Measurements from ENCODE around the gene MT1A. TPM values are rescaled to one million over a fixed set of nuclear protein-coding genes. Genes with fewer than 3 reads are reported as not detected.

Gene MT1A
- total and polyA plus RNA-seq, 9 donors, result 1.3 to 61.0 (median 7.4) TPM; not detected in 1

- H3K27ac ChIP-seq, result peak overlapping the region; percentile 79 to 81
- H3K27me3 ChIP-seq, result no peaks in the 10 kb centered on the region
- no peaks in the 10 kb centered on the region for H3K36me3 ChIP-seq
- no peaks in the 10 kb centered on the region for H3K9me3 ChIP-seq
- intact Hi-C loops (cut with DNase I), result loop anchor here in 1 of 4 donors (5.0 to 10.0 kb wide), 2 partner anchors 381 to 699 kb away; partner anchors contain the start of gene NLRC5
- H3K4me3 ChIP-seq, result no peak overlapping the region
- 45 to 57% (median 56%) methylated on average over 3 of the region's 3 CpGs for WGBS, 3 donors
- peaks cover 22% of the 10 kb centered on the region for H3K4me1 ChIP-seq (ENCODE audit: insufficient read depth)
- DNase-seq, result peak; percentile 54 to 76 (median 67)
- no peak for TF ChIP-seq CTCF (IDR thresholded peaks at IDR 0.05)
- TF ChIP-seq POLR2A (IDR thresholded peaks at IDR 0.05), result no peak
- TF ChIP-seq EP300 (IDR thresholded peaks at IDR 0.05), result no peak
These were observed 32.4 kb upstream of the MT1A start for GRCh38 chr16:56606071-56606475.

GRCh38 chr16:56606476-56607108 lies 31.9 kb upstream of the MT1A start:
- Histone ChIP-seq H3K27ac (peak overlapping the region; percentile 79 to 81), H3K9me3 (no peaks in the 10 kb centered on the region), H3K27me3 (no peaks in the 10 kb centered on the region), H3K36me3 (no peaks in the 10 kb centered on the region), H3K4me3 (no peak overlapping the region), H3K4me1 (ENCODE audit: insufficient read depth) (peaks cover 26% of the 10 kb centered on the region)
- TF ChIP-seq POLR2A (IDR thresholded peaks at IDR 0.05) (no peak), CTCF (IDR thresholded peaks at IDR 0.05) (no peak), EP300 (IDR thresholded peaks at IDR 0.05) (no peak)
- peak in 4 of 5 donors; percentile 40 to 65 (median 48) for DNase-seq
- intact Hi-C loops (cut with DNase I), result loop anchor here in 1 of 4 donors (5.0 to 10.0 kb wide), 2 partner anchors 381 to 698 kb away; partner anchors contain the start of gene NLRC5
- WGBS, 3 donors, result 23 to 28% (median 26%) methylated on average over 8 of the region's 8 CpGs

- Histone ChIP-seq H3K36me3 (no peaks in the 10 kb centered on the region), H3K9me3 (no peaks in the 10 kb centered on the region), H3K27ac (peak overlapping the region; percentile 79 to 81), H3K4me3 (no peak overlapping the region), H3K4me1 (ENCODE audit: insufficient read depth) (peaks cover 27% of the 10 kb centered on the region), H3K27me3 (no peaks in the 10 kb centered on the region)
- intact Hi-C loops (cut with DNase I), result loop anchor here in 1 of 4 donors (5.0 to 10.0 kb wide), 2 partner anchors 380 to 698 kb away; partner anchors contain the start of gene NLRC5
- 37 to 47% (median 46%) methylated on average over 14 of the region's 14 CpGs for WGBS, 3 donors
- DNase-seq, result peak; percentile 62 to 86 (median 73)
- peak; percentile 99 for TF ChIP-seq EP300 (IDR thresholded peaks at IDR 0.05)
- TF ChIP-seq POLR2A (IDR thresholded peaks at IDR 0.05), result no peak
- TF ChIP-seq CTCF (IDR thresholded peaks at IDR 0.05), result no peak
These were observed 31.3 kb upstream of the MT1A start for GRCh38 chr16:56607109-56607618.

- WGBS, 3 donors, result 79 to 84% (median 82%) methylated on average over 2 of the region's 2 CpGs
- H3K4me1 ChIP-seq (ENCODE audit: insufficient read depth), result peaks cover 27% of the 10 kb centered on the region
- TF ChIP-seq CTCF (IDR thresholded peaks at IDR 0.05) (no peak), POLR2A (IDR thresholded peaks at IDR 0.05) (no peak), EP300 (IDR thresholded peaks at IDR 0.05) (no peak)
- intact Hi-C loops (cut with DNase I), result loop anchor here in 1 of 4 donors (1.0 to 10.0 kb wide), 4 partner anchors 19 to 697 kb away; partner anchors contain the start of genes MT1X and NLRC5
- H3K27ac ChIP-seq, result peak overlapping the region; percentile 79 to 81
- peak overlapping the region; percentile 76 for H3K4me3 ChIP-seq
- no peak for DNase-seq
- H3K36me3 ChIP-seq, result no peaks in the 10 kb centered on the region
- no peaks in the 10 kb centered on the region for H3K9me3 ChIP-seq
- no peaks in the 10 kb centered on the region for H3K27me3 ChIP-seq
These were observed 30.8 kb upstream of the MT1A start for GRCh38 chr16:56607675-56608042.

All from ovary (tissue), 9 donors.